ENCODE results near the gene PRKAG1.
A peak's percentile ranks its signal among the peaks of the same experiment; 100 is the strongest.

Gene PRKAG1

DNA sequence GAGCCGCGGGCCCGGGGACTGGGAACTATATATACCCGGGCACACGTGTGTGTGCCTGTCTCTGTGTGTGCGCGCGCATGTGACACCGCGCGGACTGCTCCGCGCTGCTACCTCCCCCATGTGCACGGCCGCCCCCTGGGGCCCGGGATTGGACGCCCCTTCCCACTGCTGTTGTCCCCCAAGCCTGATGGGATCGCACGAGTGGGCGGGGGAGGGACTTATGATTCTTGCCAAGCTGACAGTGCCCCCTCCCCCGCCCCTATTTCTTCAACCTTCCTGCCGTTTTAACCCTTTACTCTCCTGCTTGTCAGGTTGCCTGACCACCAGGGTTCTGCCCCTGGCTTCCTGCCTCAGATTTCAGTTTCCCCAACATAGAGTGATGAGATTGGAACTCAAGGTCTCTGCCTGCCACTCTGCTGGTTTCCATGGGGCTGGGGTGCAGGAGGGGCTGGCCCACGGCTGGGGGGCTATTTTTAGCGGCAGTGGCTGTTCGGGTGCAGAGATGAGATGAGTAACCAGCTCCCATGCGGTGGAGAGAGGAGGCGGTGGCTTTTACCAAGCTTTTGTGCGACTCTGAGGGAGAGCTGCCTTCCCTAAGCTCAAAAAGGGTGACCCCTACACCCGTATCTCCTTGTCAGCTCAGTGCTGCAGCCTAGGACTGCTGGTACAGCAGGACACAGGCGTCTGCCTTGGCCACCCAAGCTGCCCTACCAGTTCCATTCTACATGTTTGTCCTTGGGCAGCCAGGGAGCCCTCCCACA lies 19.0 kb downstream of the PRKAG1 start, which contains the start of gene DDN:
DDN (minus strand) TSS at position 5 of the 761 bp plus-strand sequence. CDS start 88 bp downstream, outside the sequence.
- Histone ChIP-seq H3F3A (ENCODE audit: insufficient read depth, low read length) (peaks cover 13% of the 10 kb centered on the region; the same call in 1 of the 2 replicates), H3K36me3 (replicated peaks; ENCODE audit: insufficient read depth, low read length) (no peaks in the 10 kb centered on the region), H2AFZ (ENCODE audit: low read length) (peak within 1 kb of the TSS; percentile 86), H4K20me1 (ENCODE audit: insufficient read depth, low read length) (no peaks in the 10 kb centered on the region), H3K9ac (ENCODE audit: low read length) (peak within 1 kb of the TSS; percentile 67), H3K79me2 (ENCODE audit: low read length) (no peaks in the 10 kb centered on the region), H3K27me3 (replicated peaks; ENCODE audit: insufficient read depth, low read length) (peaks cover 15% of the 10 kb centered on the region), H3K9me3 (replicated peaks; ENCODE audit: insufficient read depth, low read length) (no peaks in the 10 kb centered on the region), H3K4me3 (ENCODE audit: low read length) (peak within 1 kb of the TSS; percentile 76), H3K4me1 (ENCODE audit: low read length) (peaks cover 8% of the 10 kb centered on the region), H3K4me2 (ENCODE audit: low read depth, low read length) (peak within 1 kb of the TSS; percentile 100), H3K9me2 (replicated peaks; ENCODE audit: insufficient read depth, low read length) (no peaks in the 10 kb centered on the region), H3K27ac (ENCODE audit: low read length) (peak within 1 kb of the TSS; percentile 14; the same call in 1 of the 2 replicates)
- TF ChIP-seq EZH2phosphoT487 (IDR thresholded peaks at IDR 0.05; ENCODE audit: low read length), result no peak
- TF ChIP-seq, protein P1, sequence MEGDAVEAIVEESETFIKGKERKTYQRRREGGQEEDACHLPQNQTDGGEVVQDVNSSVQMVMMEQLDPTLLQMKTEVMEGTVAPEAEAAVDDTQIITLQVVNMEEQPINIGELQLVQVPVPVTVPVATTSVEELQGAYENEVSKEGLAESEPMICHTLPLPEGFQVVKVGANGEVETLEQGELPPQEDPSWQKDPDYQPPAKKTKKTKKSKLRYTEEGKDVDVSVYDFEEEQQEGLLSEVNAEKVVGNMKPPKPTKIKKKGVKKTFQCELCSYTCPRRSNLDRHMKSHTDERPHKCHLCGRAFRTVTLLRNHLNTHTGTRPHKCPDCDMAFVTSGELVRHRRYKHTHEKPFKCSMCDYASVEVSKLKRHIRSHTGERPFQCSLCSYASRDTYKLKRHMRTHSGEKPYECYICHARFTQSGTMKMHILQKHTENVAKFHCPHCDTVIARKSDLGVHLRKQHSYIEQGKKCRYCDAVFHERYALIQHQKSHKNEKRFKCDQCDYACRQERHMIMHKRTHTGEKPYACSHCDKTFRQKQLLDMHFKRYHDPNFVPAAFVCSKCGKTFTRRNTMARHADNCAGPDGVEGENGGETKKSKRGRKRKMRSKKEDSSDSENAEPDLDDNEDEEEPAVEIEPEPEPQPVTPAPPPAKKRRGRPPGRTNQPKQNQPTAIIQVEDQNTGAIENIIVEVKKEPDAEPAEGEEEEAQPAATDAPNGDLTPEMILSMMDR (IDR thresholded peaks at IDR 0.05; ENCODE audit: low read length), result peak; percentile 11; the same call in 1 of the 2 replicates
- no peak for TF ChIP-seq EZH2 (optimal IDR thresholded peaks at IDR 0.05; ENCODE audit: low read depth, low read length)
- DNase-seq, result peak; percentile 78

DNA sequence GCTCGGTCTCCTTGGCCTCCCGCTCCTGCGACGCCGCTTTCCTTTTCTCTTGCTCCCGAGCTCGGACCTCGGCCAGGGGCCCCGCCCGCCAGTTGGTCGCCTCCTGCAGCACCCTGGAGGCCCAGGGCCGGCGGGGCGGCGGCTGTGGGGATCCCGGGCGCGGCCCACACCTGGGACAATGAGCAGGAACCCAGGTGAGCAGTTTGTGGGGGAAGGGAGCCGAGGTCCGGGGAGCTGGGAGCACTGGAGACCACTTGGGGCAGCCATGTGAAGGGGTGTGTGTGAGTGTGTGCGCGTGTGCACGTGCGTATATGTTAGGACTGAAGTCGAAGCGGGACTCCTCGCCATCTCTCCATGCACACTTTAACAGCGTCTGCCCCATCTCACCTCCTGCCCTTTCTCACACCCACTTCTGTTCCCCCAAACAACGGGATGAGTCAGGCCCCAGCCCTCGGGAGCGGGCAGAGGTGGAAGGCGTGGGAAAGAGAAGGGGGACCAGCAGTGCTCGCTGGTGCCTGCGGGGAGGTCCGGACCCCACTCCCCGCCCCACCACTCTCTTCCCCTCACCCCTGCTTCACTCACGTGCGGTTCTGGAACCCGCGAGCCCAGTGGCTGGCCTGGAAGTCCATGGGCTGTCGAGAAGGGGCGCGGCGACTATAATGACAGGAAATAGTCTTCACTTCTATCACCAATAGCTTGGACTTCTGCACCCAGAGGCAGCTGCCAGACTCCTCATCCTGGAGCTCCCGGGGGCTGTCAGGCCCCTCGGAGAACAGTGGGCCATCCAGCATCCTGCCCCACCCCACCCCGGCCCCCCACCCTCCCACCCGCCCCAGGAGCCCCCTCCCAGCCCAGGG lies 19.9 kb downstream of the PRKAG1 start:
- Histone ChIP-seq H3K4me1 (ENCODE audit: low read length) (peaks cover 8% of the 10 kb centered on the region), H3K27ac (ENCODE audit: low read length) (no peak overlapping the region), H3K9me3 (replicated peaks; ENCODE audit: insufficient read depth, low read length) (no peaks in the 10 kb centered on the region), H3K4me3 (ENCODE audit: low read length) (peak overlapping the region; percentile 68), H2AFZ (ENCODE audit: low read length) (peak overlapping the region; percentile 86), H3F3A (ENCODE audit: insufficient read depth, low read length) (peaks cover 13% of the 10 kb centered on the region; the same call in 1 of the 2 replicates), H3K79me2 (ENCODE audit: low read length) (no peaks in the 10 kb centered on the region), H3K4me2 (ENCODE audit: low read depth, low read length) (peak overlapping the region; percentile 100), H3K9ac (ENCODE audit: low read length) (peak overlapping the region; percentile 41; the same call in 1 of the 2 replicates), H3K9me2 (replicated peaks; ENCODE audit: insufficient read depth, low read length) (no peaks in the 10 kb centered on the region), H3K36me3 (replicated peaks; ENCODE audit: insufficient read depth, low read length) (no peaks in the 10 kb centered on the region), H4K20me1 (ENCODE audit: insufficient read depth, low read length) (no peaks in the 10 kb centered on the region), H3K27me3 (replicated peaks; ENCODE audit: insufficient read depth, low read length) (peaks cover 21% of the 10 kb centered on the region)
- DNase-seq, result peak; percentile 32
- TF ChIP-seq, protein P1 (IDR thresholded peaks at IDR 0.05; ENCODE audit: low read length), result no peak
- no peak for TF ChIP-seq EZH2phosphoT487 (IDR thresholded peaks at IDR 0.05; ENCODE audit: low read length)
- TF ChIP-seq EZH2 (optimal IDR thresholded peaks at IDR 0.05; ENCODE audit: low read depth, low read length), result no peak

DNA sequence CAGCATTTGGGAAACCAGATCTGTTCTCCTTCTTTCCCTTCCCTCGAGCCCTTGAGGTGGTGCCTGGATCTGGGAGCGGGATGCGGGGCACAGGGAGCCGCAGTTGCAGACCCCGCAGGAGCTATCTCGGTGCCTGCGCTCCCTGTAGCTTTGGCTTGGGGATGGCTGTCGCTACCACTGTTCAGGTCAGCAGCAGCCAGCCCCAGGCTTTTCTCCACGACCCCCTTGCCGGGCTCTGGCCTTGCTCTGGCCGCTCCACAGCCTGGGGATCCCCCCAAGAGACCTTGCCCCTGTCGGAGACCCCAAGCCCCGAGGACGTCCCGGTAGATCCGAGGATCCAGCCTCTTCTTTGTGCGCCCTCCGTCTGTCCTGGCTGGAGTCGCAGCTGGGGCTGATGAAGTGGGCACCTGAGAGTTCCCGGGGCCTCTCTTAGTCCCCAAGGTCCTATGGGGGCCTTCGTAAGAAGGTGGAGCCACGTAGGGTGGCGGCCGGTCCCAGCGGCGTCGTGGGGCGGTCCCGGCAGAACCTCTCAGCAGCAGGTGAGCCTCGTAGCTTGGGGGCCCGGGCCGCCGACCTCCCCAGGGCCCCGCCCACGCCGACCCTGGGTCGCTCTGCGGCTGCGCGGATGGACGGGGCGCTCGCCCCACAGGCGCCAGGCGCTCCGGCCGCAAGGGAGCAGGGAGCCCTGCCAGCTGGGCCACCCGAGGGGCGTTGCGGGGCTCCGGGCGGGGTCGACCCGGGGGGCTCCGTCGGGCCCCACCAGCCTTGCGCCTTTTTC lies 20.7 kb downstream of the PRKAG1 start:
- peak overlapping the region; percentile 91 for H3K4me2 ChIP-seq (ENCODE audit: low read depth, low read length)
- peak overlapping the region; percentile 86 for H2AFZ ChIP-seq (ENCODE audit: low read length)
- no peaks in the 10 kb centered on the region for H3K79me2 ChIP-seq (ENCODE audit: low read length)
- H3K9ac ChIP-seq (ENCODE audit: low read length), result peak overlapping the region; percentile 41; the same call in 1 of the 2 replicates
- H3K4me1 ChIP-seq (ENCODE audit: low read length), result peaks cover 8% of the 10 kb centered on the region
- TF ChIP-seq EZH2phosphoT487 (IDR thresholded peaks at IDR 0.05; ENCODE audit: low read length) (no peak), EZH2 (optimal IDR thresholded peaks at IDR 0.05; ENCODE audit: low read depth, low read length) (no peak)
- TF ChIP-seq, protein P1 (IDR thresholded peaks at IDR 0.05; ENCODE audit: low read length), result no peak
- H3K4me3 ChIP-seq (ENCODE audit: low read length), result peak overlapping the region; percentile 68
- no peaks in the 10 kb centered on the region for H4K20me1 ChIP-seq (ENCODE audit: insufficient read depth, low read length)
- no peaks in the 10 kb centered on the region for H3K9me2 ChIP-seq (replicated peaks; ENCODE audit: insufficient read depth, low read length)
- no peaks in the 10 kb centered on the region for H3K9me3 ChIP-seq (replicated peaks; ENCODE audit: insufficient read depth, low read length)
- peak; percentile 44 for DNase-seq
- no peaks in the 10 kb centered on the region for H3K36me3 ChIP-seq (replicated peaks; ENCODE audit: insufficient read depth, low read length)
- H3K27me3 ChIP-seq (replicated peaks; ENCODE audit: insufficient read depth, low read length), result peaks cover 21% of the 10 kb centered on the region
- peaks cover 13% of the 10 kb centered on the region; the same call in 1 of the 2 replicates for H3F3A ChIP-seq (ENCODE audit: insufficient read depth, low read length)
- no peak overlapping the region for H3K27ac ChIP-seq (ENCODE audit: low read length)
